ENCODE results near the gene XPO4. TPM values are rescaled to one million over a fixed set of nuclear protein-coding genes. Genes with fewer than 3 reads are reported as not detected.

Gene XPO4
- total RNA-seq, 1 experiment from 2014 or later, result 34.9 TPM

DNA sequence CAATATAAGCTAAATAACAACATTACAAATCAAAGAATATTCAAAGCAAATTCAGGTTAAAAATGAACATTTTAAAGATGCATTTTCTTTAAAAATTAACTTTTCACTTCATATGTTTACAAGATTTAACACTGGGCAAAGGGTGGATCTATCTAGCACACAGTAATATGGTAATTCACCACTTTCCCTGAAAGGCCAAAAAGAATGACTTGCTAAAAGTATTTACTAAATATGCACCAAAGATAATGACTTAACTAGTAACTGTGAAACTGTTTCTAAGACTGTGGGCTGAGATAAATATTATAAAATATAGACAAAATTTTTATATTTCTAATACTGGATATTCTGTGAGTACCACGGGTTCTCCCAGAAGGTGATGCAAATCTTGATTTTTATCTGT lies 124.2 kb downstream of the XPO4 start (continued):
- TF ChIP-seq, protein P1, sequence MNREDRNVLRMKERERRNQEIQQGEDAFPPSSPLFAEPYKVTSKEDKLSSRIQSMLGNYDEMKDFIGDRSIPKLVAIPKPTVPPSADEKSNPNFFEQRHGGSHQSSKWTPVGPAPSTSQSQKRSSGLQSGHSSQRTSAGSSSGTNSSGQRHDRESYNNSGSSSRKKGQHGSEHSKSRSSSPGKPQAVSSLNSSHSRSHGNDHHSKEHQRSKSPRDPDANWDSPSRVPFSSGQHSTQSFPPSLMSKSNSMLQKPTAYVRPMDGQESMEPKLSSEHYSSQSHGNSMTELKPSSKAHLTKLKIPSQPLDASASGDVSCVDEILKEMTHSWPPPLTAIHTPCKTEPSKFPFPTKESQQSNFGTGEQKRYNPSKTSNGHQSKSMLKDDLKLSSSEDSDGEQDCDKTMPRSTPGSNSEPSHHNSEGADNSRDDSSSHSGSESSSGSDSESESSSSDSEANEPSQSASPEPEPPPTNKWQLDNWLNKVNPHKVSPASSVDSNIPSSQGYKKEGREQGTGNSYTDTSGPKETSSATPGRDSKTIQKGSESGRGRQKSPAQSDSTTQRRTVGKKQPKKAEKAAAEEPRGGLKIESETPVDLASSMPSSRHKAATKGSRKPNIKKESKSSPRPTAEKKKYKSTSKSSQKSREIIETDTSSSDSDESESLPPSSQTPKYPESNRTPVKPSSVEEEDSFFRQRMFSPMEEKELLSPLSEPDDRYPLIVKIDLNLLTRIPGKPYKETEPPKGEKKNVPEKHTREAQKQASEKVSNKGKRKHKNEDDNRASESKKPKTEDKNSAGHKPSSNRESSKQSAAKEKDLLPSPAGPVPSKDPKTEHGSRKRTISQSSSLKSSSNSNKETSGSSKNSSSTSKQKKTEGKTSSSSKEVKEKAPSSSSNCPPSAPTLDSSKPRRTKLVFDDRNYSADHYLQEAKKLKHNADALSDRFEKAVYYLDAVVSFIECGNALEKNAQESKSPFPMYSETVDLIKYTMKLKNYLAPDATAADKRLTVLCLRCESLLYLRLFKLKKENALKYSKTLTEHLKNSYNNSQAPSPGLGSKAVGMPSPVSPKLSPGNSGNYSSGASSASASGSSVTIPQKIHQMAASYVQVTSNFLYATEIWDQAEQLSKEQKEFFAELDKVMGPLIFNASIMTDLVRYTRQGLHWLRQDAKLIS (CRISPR knock-in tag; IDR thresholded peaks at IDR 0.05; ENCODE audit: borderline replicate concordance), result no peak
- no peak for TF ChIP-seq RORB (CRISPR knock-in tag; IDR thresholded peaks at IDR 0.05)
- TF ChIP-seq, protein P2, sequence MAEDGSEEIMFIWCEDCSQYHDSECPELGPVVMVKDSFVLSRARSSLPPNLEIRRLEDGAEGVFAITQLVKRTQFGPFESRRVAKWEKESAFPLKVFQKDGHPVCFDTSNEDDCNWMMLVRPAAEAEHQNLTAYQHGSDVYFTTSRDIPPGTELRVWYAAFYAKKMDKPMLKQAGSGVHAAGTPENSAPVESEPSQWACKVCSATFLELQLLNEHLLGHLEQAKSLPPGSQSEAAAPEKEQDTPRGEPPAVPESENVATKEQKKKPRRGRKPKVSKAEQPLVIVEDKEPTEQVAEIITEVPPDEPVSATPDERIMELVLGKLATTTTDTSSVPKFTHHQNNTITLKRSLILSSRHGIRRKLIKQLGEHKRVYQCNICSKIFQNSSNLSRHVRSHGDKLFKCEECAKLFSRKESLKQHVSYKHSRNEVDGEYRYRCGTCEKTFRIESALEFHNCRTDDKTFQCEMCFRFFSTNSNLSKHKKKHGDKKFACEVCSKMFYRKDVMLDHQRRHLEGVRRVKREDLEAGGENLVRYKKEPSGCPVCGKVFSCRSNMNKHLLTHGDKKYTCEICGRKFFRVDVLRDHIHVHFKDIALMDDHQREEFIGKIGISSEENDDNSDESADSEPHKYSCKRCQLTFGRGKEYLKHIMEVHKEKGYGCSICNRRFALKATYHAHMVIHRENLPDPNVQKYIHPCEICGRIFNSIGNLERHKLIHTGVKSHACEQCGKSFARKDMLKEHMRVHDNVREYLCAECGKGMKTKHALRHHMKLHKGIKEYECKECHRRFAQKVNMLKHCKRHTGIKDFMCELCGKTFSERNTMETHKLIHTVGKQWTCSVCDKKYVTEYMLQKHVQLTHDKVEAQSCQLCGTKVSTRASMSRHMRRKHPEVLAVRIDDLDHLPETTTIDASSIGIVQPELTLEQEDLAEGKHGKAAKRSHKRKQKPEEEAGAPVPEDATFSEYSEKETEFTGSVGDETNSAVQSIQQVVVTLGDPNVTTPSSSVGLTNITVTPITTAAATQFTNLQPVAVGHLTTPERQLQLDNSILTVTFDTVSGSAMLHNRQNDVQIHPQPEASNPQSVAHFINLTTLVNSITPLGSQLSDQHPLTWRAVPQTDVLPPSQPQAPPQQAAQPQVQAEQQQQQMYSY (CRISPR knock-in tag; IDR thresholded peaks at IDR 0.05), result no peak
- no peak for TF ChIP-seq SMAD4 (CRISPR knock-in tag; IDR thresholded peaks at IDR 0.05)
- TF ChIP-seq, protein P3, sequence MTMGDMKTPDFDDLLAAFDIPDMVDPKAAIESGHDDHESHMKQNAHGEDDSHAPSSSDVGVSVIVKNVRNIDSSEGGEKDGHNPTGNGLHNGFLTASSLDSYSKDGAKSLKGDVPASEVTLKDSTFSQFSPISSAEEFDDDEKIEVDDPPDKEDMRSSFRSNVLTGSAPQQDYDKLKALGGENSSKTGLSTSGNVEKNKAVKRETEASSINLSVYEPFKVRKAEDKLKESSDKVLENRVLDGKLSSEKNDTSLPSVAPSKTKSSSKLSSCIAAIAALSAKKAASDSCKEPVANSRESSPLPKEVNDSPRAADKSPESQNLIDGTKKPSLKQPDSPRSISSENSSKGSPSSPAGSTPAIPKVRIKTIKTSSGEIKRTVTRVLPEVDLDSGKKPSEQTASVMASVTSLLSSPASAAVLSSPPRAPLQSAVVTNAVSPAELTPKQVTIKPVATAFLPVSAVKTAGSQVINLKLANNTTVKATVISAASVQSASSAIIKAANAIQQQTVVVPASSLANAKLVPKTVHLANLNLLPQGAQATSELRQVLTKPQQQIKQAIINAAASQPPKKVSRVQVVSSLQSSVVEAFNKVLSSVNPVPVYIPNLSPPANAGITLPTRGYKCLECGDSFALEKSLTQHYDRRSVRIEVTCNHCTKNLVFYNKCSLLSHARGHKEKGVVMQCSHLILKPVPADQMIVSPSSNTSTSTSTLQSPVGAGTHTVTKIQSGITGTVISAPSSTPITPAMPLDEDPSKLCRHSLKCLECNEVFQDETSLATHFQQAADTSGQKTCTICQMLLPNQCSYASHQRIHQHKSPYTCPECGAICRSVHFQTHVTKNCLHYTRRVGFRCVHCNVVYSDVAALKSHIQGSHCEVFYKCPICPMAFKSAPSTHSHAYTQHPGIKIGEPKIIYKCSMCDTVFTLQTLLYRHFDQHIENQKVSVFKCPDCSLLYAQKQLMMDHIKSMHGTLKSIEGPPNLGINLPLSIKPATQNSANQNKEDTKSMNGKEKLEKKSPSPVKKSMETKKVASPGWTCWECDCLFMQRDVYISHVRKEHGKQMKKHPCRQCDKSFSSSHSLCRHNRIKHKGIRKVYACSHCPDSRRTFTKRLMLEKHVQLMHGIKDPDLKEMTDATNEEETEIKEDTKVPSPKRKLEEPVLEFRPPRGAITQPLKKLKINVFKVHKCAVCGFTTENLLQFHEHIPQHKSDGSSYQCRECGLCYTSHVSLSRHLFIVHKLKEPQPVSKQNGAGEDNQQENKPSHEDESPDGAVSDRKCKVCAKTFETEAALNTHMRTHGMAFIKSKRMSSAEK (CRISPR knock-in tag; IDR thresholded peaks at IDR 0.05; ENCODE audit: borderline replicate concordance), result no peak

DNA sequence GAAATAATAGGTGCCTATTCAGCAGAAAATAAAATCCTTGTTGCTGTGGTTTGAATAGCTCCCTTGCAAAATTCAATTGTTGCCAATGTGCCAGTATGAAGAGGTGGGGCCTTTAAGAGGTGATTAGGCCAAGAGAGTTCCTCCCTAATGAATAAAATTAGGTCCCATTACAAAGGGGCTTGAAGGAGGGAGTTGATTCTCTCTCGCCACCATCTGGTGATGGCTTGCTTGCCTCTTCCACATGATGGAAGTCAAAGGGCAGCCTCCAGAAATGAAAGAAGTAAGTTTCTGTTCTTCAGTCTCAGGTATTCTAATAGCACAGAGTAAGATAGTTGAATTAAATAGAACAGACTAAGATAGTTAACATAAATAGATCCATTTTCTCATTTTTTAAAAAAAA lies 125.8 kb downstream of the XPO4 start:
- Mint-ChIP-seq H3K4me3 (no peak overlapping the region), H3K9me3 (no peaks in the 10 kb centered on the region), H3K36me3 (no peaks in the 10 kb centered on the region), H3K27ac (peak overlapping the region; percentile 69; the same call in 1 of the 2 replicates), H3K4me1 (peaks cover 12% of the 10 kb centered on the region), H3K27me3 (ENCODE audit: low read depth) (no peaks in the 10 kb centered on the region)
- CTCF ChIA-PET, result interaction anchor here (0.9 kb wide), 1 partner anchor 52 kb away, joined by 3 read pairs; no protein-coding TSS in a partner anchor
- DNase-seq (ENCODE audit: low spot score) (no peak), ATAC-seq (no peak)
- POLR2A ChIA-PET, result no interaction called here
- TF ChIP-seq GABPB1 (CRISPR knock-in tag; IDR thresholded peaks at IDR 0.05) (no peak), FOXJ3 (CRISPR knock-in tag; IDR thresholded peaks at IDR 0.05; ENCODE audit: borderline replicate concordance) (no peak), GRHL2 (CRISPR knock-in tag; IDR thresholded peaks at IDR 0.05; ENCODE audit: insufficient replicate concordance, severe bottlenecking) (no peak), IRF2 (CRISPR knock-in tag; IDR thresholded peaks at IDR 0.05; ENCODE audit: borderline replicate concordance, low read depth) (no peak)
- TF ChIP-seq, protein P4, sequence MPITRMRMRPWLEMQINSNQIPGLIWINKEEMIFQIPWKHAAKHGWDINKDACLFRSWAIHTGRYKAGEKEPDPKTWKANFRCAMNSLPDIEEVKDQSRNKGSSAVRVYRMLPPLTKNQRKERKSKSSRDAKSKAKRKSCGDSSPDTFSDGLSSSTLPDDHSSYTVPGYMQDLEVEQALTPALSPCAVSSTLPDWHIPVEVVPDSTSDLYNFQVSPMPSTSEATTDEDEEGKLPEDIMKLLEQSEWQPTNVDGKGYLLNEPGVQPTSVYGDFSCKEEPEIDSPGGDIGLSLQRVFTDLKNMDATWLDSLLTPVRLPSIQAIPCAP (CRISPR knock-in tag; IDR thresholded peaks at IDR 0.05), result no peak
- TF ChIP-seq, protein P3 (CRISPR knock-in tag; IDR thresholded peaks at IDR 0.05; ENCODE audit: borderline replicate concordance), result no peak
- TF ChIP-seq, protein P5, sequence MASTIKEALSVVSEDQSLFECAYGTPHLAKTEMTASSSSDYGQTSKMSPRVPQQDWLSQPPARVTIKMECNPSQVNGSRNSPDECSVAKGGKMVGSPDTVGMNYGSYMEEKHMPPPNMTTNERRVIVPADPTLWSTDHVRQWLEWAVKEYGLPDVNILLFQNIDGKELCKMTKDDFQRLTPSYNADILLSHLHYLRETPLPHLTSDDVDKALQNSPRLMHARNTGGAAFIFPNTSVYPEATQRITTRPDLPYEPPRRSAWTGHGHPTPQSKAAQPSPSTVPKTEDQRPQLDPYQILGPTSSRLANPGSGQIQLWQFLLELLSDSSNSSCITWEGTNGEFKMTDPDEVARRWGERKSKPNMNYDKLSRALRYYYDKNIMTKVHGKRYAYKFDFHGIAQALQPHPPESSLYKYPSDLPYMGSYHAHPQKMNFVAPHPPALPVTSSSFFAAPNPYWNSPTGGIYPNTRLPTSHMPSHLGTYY (CRISPR knock-in tag; IDR thresholded peaks at IDR 0.05), result no peak
- TF ChIP-seq, protein P6, sequence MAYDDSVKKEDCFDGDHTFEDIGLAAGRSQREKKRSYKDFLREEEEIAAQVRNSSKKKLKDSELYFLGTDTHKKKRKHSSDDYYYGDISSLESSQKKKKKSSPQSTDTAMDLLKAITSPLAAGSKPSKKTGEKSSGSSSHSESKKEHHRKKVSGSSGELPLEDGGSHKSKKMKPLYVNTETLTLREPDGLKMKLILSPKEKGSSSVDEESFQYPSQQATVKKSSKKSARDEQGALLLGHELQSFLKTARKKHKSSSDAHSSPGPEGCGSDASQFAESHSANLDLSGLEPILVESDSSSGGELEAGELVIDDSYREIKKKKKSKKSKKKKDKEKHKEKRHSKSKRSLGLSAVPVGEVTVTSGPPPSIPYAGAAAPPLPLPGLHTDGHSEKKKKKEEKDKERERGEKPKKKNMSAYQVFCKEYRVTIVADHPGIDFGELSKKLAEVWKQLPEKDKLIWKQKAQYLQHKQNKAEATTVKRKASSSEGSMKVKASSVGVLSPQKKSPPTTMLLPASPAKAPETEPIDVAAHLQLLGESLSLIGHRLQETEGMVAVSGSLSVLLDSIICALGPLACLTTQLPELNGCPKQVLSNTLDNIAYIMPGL (CRISPR knock-in tag; IDR thresholded peaks at IDR 0.05), result no peak

Data from WTC11 (cell line).